CD4-positive, alpha-beta T cell treated with Interleukin-15 for 4 hours (primary cell): ENCODE data around the gene CCDC80.

Experiments
- DNase-seq: peaks from one replicate; pipeline ENCODE4 v3.0.0-alpha.2; 2020; ENCODE audit warnings: low spot score

CCDC80 gene, protein sequence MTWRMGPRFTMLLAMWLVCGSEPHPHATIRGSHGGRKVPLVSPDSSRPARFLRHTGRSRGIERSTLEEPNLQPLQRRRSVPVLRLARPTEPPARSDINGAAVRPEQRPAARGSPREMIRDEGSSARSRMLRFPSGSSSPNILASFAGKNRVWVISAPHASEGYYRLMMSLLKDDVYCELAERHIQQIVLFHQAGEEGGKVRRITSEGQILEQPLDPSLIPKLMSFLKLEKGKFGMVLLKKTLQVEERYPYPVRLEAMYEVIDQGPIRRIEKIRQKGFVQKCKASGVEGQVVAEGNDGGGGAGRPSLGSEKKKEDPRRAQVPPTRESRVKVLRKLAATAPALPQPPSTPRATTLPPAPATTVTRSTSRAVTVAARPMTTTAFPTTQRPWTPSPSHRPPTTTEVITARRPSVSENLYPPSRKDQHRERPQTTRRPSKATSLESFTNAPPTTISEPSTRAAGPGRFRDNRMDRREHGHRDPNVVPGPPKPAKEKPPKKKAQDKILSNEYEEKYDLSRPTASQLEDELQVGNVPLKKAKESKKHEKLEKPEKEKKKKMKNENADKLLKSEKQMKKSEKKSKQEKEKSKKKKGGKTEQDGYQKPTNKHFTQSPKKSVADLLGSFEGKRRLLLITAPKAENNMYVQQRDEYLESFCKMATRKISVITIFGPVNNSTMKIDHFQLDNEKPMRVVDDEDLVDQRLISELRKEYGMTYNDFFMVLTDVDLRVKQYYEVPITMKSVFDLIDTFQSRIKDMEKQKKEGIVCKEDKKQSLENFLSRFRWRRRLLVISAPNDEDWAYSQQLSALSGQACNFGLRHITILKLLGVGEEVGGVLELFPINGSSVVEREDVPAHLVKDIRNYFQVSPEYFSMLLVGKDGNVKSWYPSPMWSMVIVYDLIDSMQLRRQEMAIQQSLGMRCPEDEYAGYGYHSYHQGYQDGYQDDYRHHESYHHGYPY

DNA sequence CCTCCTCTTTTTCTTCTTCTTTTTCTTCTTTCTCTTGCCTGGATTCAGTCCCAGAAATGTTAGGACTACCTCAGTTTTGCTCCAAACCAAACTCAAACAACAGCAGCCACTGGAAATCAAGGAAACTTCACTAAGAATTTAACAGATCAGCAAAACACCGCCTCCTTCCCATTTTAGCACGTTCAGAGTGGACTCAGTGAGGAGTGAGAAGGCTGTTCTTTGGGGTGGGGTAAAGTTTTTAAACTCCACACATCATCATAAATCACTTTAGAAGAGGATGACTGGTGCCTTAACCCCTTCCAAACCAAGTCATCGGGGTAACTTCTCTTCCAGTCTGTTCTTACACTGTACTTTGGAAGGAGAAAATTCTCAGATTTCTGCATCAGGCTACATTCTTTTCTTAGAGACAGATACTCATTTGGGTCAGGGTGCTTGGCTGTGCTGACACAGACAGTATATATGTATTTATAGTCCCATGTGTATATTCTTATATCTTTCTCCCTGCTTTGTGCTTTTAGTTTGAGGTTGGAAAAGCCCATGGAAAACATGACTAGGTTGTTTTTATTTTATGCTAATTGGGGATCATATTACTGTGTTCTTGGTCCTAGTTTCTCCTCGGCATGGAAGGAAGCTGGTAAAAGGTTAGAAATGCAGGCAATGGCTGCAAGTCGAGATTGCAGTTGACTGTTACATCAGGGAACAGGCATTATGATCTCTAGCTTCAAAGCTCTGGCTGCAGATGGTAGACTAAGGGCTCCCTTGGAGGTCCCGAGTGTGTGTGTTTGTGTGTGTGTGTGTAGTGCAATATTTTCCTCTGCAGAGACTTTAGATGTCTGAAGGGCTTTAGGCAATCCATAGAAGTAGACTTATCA is at the start of gene CCDC80:
Gene CCDC80, minus strand, starts transcription at position 214 of the 872 bp plus-strand sequence. CDS start 1,238 bp downstream, outside the sequence.
- no peak for DNase-seq

DNA sequence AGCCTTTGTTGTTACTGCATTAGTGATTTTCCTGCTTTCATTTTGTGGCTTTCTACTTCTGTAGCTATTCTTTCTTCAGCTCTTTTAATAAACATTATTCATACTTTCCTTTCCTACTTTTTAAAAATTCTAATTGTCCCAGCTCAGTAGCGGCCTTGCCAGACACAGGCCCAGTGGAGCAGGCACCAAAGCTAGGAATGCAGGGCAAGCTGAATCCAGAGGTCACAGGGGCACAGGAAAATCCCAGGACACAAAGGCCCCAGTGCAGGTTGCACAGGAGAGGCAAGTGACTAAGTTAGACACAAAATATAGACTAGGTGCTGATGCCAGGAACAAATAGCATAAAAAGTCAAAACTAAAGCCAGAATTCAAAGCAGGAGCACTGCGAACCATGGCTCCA is 49.0 kb upstream of the CCDC80 start:
- no peak for DNase-seq

DNA sequence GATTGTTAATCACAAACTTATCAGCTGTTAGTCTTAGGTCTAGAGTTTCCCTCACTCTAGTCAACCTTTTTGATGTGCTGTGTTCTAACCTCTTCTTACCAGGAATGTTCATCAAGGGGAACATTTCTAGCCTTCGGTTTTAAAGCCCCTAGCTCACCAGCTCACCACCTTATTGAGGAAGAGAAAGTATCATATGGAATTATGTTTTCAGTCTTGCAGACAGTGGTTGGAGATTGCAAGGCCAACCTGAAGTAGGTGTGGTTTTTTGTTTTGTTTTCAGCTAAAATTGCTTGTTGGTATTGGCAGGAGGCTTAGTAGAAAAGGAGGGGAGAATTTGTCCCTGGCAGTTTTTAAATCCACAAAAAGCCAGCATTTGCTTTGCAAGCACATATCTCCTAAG is 48.4 kb upstream of the CCDC80 start:
- no peak for DNase-seq

DNA sequence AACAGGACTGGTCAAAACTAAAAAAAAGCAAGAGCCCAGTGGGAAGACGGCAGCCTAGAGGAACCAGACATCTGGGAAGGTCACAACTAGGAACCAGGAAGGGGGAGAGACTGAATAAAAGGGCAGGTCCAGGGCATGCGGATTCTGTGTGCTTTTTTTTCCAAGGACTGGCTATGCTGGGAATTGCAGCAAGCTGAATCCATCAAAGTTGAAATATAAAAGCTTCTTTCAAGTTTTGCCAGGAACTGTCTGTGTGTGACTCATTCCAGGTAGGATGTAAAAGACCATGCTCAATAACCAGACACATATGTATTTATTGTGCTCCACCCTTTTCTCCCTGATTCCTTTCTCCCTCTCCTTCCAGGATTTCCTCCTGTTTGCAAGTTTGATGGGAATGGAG is 47.9 kb upstream of the CCDC80 start:
- no peak for DNase-seq

DNA sequence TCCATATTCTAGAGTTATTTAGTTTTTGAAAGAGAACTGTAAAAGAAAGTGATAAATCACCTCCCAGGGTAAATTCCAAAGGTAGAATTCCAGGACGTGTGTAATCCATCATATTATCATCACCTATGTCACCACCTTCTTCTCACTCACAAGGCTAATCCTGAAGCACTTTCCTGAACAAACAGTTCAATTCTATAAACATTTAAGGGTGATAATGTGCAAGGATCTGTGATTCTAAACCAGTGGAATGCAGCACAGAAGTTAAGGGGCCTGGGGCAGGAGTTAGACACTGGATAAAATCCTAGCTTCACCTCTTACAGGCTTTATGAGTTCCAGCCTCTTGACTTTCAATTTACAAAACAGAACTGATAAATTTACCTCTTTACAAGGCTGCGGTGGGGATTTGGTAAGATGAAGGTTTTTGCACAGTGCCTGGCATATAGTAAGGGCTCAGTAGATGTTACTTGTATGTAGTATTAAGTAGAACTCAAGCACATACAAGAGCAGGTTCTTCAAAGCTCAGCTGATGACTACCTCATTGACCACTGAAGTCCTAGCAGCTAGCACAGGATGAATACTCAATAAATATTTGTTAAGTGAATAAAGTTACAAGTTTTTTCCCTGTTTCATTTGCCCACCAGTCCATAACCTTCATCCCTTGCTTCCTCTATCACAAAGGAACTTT is 47.3 kb upstream of the CCDC80 start:
- no peak for DNase-seq

DNA sequence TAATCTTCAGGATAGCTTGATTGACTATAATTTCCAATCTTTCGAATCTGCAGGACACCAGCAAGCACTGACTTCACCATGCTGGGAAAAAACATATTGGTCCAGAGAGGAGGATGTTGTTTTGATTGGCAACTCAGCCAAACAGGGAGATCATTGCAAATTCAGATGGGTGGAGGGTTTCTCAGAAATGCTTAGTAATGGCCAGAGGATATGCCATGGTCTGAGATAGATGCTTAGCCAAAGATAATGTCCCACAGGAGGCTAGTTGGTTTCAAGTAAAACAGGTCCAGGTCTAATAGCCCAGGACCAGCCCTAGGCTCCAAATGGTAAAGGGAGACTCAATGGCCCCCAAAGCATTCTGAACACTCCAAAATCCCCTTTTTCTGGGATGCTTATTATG is 46.7 kb upstream of the CCDC80 start:
- DNase-seq = no peak

DNA sequence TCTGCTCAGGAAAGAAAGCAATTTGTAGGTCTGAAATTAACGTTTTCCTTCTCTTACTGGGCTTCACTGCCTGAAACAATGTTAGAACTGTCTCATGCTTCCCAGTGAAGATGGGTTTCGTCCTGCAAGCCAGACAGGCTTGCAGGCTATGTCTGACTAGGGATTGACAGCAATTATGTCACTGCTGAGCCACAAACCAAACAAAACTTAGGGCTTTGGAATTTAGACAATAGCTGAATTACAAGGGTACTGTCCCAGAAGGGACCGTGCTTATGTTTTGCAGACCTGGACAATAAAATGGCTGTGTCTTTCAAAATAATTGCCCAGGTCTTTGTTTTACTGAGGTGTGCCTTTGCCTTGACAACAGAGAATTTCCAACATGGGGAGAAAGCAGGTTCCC is 46.3 kb upstream of the CCDC80 start:
- DNase-seq = no peak

DNA sequence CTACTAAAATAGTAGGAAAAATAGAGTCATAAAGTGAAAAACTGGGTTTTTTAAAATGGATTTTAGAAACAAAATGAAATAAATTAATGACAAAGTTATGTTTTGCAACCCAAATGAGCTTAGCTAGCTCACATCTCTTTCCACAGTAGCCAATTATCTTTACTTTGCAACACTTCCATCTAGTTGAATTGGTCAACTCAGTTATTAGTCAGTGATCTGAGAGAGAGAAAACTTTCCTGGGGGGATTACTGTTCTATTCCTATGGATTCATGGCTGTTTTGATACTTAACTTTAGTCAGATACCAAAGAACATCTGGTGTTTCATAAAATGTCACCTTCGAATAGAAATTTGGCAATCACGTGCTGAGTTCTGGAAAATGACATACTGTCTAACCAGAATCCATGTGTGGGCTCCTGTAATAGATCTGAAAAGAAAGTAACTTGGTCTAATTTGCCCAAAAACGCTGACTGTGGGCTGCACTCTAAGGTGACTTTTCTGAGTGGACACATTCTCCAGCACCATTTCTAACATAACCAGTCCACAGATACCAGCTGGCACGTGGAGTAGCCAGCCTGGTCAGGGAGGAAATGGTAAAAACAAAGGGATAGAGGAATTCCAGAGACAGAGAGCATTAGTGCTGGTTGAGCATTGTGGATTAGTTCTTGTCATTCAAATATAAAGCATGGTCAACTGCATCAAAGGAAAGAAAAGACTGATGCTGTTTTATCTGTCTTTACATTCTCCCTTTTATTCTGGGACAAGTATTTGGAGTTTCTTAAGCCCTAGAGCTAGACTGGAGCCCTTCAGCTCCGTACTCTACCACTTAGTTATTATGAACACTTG is 45.2 kb upstream of the CCDC80 start:
- DNase-seq = no peak

DNA sequence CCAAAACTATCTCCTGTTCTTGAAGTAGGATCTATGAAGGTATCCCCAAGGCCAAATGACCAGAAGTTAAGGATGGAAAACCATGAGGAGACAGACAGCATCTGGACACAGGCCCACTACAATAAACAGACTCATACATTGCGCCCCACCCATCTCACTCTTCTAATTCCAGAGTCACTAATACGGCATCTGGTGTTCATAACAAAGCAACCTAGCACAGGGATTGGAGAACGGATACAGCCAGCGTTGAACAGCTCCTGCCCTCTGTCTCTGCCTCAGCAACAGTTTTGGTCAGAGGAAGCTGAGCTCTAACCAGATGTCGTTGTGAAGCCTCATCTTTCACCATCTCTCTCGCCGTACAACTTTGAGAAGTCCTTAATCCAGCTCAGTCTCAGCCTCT is 44.5 kb upstream of the CCDC80 start:
- no peak for DNase-seq

DNA sequence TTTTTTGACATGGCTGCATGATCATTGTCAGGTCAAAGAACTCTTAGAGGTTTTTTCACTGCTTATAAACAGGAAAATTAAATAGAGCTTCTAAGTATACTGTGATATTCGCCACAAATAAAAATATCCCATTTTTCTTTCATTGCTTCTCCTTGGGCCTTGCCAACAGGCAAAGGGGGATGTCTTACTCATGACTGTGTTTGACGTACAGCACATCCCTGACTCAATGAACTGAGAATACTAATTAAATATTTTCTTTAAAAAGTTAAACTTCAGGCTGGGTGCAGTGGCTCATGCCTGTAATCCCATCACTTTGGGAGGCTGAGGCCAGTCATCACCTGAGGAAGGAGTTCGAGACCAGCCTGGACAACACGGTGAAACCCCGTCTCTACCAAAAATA is 41.4 kb upstream of the CCDC80 start:
- no peak for DNase-seq

DNA sequence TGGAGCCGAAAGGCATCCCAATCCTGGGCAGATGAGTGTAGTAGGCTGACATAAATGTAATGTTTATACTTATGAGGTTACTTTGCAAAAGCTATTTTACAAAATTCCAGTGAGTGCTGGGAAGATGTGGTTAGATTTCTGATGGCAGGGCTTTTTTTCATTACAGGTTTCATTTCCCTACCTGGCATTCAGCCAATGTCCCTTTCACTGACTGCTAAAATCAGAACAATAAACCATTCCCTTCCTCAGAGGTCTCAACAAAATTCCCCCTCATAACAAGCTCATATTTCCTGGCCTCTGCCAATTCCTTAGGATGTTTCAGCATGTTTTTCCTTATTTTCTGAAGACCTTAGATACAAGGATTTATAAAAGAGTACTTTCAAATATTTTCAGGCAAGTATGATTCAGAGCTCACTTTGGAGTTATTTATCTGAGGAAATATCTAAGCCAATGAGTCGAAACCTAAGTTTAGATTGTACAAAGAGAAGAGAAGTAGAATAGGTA is 40.9 kb upstream of the CCDC80 start:
- no peak for DNase-seq

DNA sequence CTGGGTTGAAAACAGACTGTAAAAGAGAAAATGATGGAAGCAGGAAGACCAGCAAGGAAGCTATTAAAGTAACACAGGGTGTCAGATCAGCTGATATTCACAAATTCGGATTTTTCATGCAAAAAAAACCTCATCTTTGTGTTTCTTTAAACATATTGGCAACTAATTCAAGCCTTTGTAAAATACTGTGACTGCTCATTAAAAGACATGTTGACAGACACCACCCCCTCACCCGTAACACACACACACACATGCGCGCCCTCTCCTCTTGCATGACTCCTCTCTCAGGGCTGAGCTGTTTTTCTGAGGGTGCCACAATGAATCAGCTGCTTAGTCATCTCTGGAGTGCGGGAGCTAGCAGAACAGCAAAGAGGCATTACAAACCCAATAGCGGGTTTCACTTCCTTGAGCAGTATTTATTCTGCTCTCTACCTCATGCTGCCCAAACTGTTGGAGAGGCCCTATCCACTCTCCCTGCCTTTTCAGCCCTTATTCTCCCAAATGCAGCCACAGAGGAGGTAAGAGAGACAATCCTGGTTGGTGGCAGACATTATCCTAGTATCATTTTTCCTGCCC is 35.8 kb upstream of the CCDC80 start:
- peak; percentile 87 for DNase-seq

DNA sequence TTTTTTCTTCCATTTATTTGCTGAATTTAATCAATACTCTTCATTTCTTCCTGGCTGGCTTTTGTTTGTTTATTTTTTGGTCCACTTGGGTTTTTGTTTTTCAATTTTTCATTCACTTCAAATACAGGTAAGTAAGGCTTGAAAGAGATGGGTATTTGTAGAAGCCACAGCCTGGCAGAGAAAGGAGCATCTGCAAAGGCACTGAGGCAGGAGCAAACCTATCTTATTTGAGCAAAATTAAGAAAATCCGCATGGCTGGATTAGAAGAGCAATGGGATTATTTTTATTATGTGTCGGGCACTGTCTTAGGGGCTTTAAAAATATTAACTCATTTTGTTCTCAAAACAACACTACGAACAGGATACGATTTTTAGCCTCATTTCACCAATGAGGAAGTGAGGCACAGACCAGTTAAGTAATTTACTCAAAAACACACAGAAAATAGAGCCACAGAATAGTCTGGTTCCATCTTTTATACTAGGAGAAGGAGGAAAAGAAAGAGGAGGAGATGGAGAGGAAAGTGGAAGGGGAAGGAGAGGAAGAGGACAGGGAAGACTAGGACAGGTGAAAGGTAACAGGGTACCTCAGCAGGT is 35.1 kb upstream of the CCDC80 start:
- DNase-seq = no peak

DNA sequence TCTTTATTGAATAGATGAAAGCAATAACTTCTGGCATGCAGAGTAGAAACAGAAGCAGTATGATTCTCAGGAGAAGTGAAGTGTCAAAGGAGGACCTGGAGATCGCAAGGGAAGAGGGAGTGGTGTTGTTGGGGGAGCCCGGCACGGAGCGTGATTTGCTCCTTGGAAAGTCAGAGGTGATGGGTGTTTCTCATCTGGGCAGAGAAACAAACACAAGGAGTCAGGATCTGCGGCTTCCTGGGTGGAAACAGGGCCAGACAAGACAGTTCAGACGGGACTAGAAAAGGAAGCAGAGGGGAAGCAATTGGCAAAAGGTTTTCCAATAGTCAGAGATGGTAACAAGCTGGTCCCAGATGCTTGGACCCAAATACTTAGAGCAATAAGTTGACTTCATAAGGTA is 34.4 kb upstream of the CCDC80 start:
- DNase-seq = no peak

DNA sequence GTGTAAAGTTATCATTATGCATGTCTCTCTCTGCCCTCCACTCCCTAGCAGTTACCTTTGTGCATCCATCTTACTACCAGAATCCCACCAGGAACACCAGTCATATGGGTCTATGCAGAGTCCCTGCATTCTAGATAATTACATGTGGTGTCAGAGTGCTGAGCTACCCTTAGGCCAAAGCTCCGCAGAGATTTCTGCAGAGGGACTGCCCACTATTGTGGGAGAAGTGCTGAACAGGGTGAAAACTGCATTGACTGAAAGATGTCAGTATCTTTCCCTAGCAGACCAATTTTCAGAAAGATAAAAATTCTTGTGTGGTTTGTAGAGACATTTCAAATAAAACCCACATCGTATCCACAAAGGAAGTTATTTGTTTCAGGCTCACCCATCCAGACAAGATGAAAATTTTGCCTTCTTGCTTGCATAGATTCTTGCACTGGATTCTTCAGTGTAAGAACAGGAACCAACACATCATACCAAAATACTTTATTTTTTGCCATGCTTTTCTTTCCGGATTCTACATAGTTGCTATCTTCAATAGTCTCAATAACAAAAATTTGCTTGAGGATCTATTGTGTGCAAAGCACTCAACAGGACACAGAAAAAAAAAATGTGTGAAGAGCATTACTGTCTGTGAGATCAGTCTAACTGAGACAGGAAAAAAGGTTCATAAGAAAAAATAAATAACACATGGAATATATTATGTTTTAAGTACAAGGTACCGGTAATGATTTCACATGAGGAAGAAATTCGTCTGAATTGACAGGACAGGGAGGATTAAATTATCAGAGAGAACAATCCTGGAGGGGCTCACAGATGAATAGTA is 32.0 kb upstream of the CCDC80 start:
- DNase-seq = no peak

DNA sequence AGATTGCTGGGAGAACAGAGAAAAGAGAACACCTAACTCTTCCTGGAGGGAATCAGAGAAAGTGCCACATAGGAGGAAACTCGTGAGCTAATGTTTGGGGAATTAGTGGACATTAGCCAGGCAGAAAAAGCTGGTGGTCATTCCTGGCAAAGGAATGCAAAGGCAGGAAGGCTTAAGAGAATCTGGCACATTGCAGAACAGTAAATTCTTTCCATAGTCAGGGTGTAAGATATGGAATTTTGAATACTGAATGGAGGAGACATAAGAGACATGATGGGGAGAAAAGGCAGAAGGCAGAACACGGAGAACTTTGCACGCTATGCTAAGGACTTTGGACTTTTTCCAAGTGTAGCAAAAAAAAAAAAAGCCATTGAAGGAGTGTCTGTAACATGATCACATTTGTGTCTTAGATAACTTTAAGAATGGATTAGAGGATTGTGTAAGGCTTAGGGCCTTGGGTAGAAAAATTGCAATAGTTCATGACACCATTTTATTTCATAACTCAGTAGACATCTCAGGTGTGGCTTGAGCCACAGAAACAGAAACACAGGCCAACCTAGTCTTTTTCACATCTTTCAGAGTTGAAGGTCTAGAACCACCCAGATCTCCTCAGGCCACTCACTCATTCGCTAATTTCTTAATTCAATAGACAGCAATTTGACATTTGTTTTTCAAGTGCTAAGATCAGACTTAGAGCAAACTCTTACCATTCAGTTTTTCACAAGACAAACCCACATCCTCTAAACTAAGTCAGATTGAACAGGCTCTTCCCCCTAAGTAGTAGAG is 31.2 kb upstream of the CCDC80 start:
- peak; percentile 30 for DNase-seq

DNA sequence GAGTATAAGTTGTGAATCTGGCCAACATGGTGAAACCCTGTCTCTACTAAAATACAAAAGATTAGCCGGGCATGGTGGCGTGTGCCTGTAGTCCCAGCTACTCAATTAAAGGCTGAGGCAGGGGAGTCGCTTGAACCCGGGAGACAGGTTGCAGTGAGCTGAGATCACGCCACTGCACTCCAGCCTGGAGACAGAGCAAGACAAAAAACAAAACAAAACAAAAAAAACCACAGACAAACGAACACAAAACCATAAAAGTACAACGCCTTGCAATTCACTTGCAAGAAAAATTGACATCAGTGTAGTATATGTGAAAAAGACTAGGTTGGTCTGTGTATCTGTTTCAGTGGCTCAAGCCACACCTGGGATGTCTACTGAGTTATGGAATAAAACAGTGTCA is 29.9 kb upstream of the CCDC80 start:
- peak; percentile 26 for DNase-seq

DNA sequence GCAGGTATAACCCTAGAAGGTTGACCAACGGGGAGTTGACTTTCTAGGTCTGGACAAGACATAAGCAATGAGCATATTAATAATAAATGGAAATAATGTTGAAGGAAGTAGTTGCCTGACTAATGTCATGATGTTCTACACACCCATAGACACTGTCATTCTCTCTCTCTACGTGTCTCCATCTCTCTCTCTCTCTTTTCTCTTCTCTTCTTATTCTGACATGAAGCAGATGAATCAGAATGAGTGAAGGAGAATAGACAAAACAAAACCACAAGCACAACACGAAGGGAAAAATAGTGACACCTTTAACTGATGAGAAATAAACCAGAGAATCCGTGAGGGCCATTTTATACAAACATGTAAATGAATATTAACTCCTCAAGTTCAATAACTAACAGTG is 26.7 kb upstream of the CCDC80 start:
- DNase-seq = no peak
